Prostate gland (tissue), 2 donors: ENCODE measurements around the gene PROS1.
"Not testable (repeated sequence)": the region's sequence is repeated elsewhere in the genome, so short reads cannot be mapped to it uniquely, and the experiment has no call there.

Experiments used
- CTCF ChIP-seq, 4 experiments: fragments of 200-600 bp in 2 of 4; fragments of 450-650 bp in 2 of 4; sonication (generic) in 2 of 4; IDR thresholded peaks; 1 replicate in 3 of 4; 2 replicates in 1 of 4; pipeline ENCODE4 v1.5.1; 2016 to 2019; ENCODE audit warnings: antibody characterized with exemption in 4 of 4, mild to moderate bottlenecking in 2 of 4, moderate library complexity in 2 of 4
- POLR2A ChIP-seq: fragments of 450-650 bp; IDR thresholded peaks from one replicate; pipeline ENCODE4 v1.6.1; 2016; ENCODE audit warnings: antibody characterized with exemption, mild to moderate bottlenecking
- POLR2AphosphoS5 ChIP-seq: sonication (generic); formaldehyde crosslinking; IDR thresholded peaks from one replicate; pipeline ENCODE4 v1.6.1; 2017; ENCODE audit warnings: antibody characterized with exemption

DNA sequence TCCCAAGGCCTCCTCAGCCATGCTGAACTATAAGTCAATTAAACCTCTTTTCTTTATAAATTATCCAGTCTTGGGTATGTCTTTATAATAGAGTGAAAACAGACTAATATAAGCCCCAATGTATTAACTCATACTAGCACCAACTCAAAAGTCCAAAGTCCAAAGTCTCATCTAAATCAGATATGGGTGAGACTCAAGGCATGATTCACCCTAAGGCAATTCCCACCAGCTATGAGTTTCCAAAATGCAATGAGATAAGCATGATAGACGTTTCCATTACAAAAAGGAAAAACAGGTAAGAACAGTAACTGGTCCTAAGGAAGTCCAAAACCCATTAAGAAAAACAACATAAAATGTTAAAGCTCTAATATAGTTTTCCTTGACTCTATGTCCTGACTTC, 60.1 kb downstream of the PROS1 start:
- not testable (repeated sequence) for TF ChIP-seq CTCF (IDR thresholded peaks at IDR 0.05); POLR2A; POLR2AphosphoS5
